Cardiac fibroblast (primary cell): ENCODE results near the gene SLC15A1.

Source experiments
- DNase-seq, 2 donors: peaks; one replicate each; pipeline versions ENCODE4 v3.0.0 to v3.0.0-alpha.2; 2010; ENCODE audit warnings: low read depth in 2 of 2
- H3K4me3 ChIP-seq, 2 donors: replicated peaks in 1 of 2; 1 replicate in 1 of 2; 2 replicates in 1 of 2; pipeline ENCODE4 v1.5.1; 2011; ENCODE audit warnings: low read depth in 2 of 2, low read length in 2 of 2, mild to moderate bottlenecking in 2 of 2, moderate library complexity in 1 of 2
- CTCF ChIP-seq: IDR thresholded peaks from one replicate; pipeline ENCODE4 v1.5.1; 2011; ENCODE audit warnings: low read depth, mild to moderate bottlenecking, low read length, inconsistent platforms

Gene SLC15A1

GRCh38 chr13:98710521-98710920, 42.0 kb downstream of the SLC15A1 start:
- no peak for DNase-seq
- TF ChIP-seq CTCF = no peak
- H3K4me3 ChIP-seq = no peak overlapping the region

- no peak for DNase-seq
Measured at GRCh38 chr13:98707281-98707999, 45.0 kb downstream of the SLC15A1 start.

GRCh38 chr13:98706446-98707110, 45.9 kb downstream of the SLC15A1 start:
- DNase-seq = peak in 1 of 2 donors; percentile 19
- TF ChIP-seq CTCF = no peak
- H3K4me3 ChIP-seq = no peak overlapping the region

More at GRCh38 chr13:98707281-98707999, 45.0 kb downstream of the SLC15A1 start:
- no peak for TF ChIP-seq CTCF
- no peak overlapping the region for H3K4me3 ChIP-seq

GRCh38 chr13:98697791-98698190, 54.7 kb downstream of the SLC15A1 start:
- no peak overlapping the region for H3K4me3 ChIP-seq
- no peak for DNase-seq
- TF ChIP-seq CTCF = no peak

GRCh38 chr13:98693756-98694155, 58.7 kb downstream of the SLC15A1 start:
- DNase-seq = no peak
- no peak for TF ChIP-seq CTCF
- H3K4me3 ChIP-seq = no peak overlapping the region

GRCh38 chr13:98691360-98691759, 61.1 kb downstream of the SLC15A1 start:
- no peak overlapping the region for H3K4me3 ChIP-seq
- DNase-seq = no peak
- TF ChIP-seq CTCF = no peak
